Measurements from ENCODE around the gene CLN3. TPM values are rescaled to one million over a fixed set of nuclear protein-coding genes. Genes with fewer than 3 reads are reported as not detected.

CLN3 gene
- total and polyA plus RNA-seq, 9 of the 15 experiments (the other 6 are each of a cell fraction or from before 2014, with no cell fraction given) = 2.5 to 27.1 (median 11.6) TPM

- TF ChIP-seq NR2C2 (CRISPR knock-in tag; IDR thresholded peaks at IDR 0.05) (peak; percentile 71), NR2C2 (tag; IDR thresholded peaks at IDR 0.05) (no peak; the same call in 1 of the 2 replicates), BCLAF1 (IDR thresholded peaks at IDR 0.05; ENCODE audit: borderline replicate concordance in 1 of 2, control insufficient read depth in 1 of 2, low read depth in 2 of 2, low read length in 1 of 2) (no peak), RAD21 (CRISPR knock-in tag; conservative IDR thresholded peaks at IDR 0.05 in 1 of 2, IDR thresholded peaks at IDR 0.05 in 1 of 2) (peak; percentile 25 to 45; a peak in 3 of 4 replicates), ZNF699 (CRISPR knock-in tag; IDR thresholded peaks at IDR 0.05; ENCODE audit: insufficient replicate concordance) (no peak), HMGXB4 (CRISPR knock-in tag; IDR thresholded peaks at IDR 0.05) (no peak; the same call in 1 of the 2 replicates), SMARCA4 (IDR thresholded peaks at IDR 0.05) (peak; percentile 13; the same call in 1 of the 2 replicates), USF1 (CRISPR knock-in tag; IDR thresholded peaks at IDR 0.05) (no peak)
These were observed 474 bp downstream of the CLN3 start (continued) for GRCh38 chr16:28491230-28491969.
